Fibroblast of peridontal ligament (primary cell): ENCODE data around the gene KLHL11.

Experiments used
- DNase-seq: peaks from one replicate; pipeline ENCODE4 v3.0.0-alpha.2; 2010; ENCODE audit errors: extremely low read depth

Gene KLHL11

GRCh38 chr17:41864836-41865595, at the start of gene KLHL11:
Gene KLHL11 (minus strand): TSS chr17:41865423. CDS start chr17:41865370, 53 bp downstream.
- peak; percentile 82 for DNase-seq

- DNase-seq = no peak
Observed at GRCh38 chr17:41915020-41915419, 49.8 kb upstream of the KLHL11 start.

GRCh38 chr17:41914358-41914766, 49.1 kb upstream of the KLHL11 start:
- peak; percentile 38 for DNase-seq

- DNase-seq = no peak
Observed at GRCh38 chr17:41913798-41914197, 48.6 kb upstream of the KLHL11 start.

GRCh38 chr17:41912925-41913324, 47.7 kb upstream of the KLHL11 start:
- DNase-seq = no peak

GRCh38 chr17:41910701-41911391, 45.6 kb upstream of the KLHL11 start:
- DNase-seq = peak; percentile 94

- no peak for DNase-seq
Observed at GRCh38 chr17:41909088-41909487, 43.9 kb upstream of the KLHL11 start.

- no peak for DNase-seq
Observed at GRCh38 chr17:41907633-41908539, 42.7 kb upstream of the KLHL11 start.

- peak; percentile 90 for DNase-seq
Observed at GRCh38 chr17:41907185-41907556, 41.9 kb upstream of the KLHL11 start.

- peak; percentile 26 for DNase-seq
Observed at GRCh38 chr17:41906465-41907184, 41.4 kb upstream of the KLHL11 start.

GRCh38 chr17:41905172-41905571, 39.9 kb upstream of the KLHL11 start:
- no peak for DNase-seq

GRCh38 chr17:41904242-41904841, 39.1 kb upstream of the KLHL11 start:
- DNase-seq = no peak

GRCh38 chr17:41901646-41902045, 36.4 kb upstream of the KLHL11 start:
- no peak for DNase-seq

- no peak for DNase-seq
Observed at GRCh38 chr17:41896726-41897125, 31.5 kb upstream of the KLHL11 start.

- peak; percentile 59 for DNase-seq
Observed at GRCh38 chr17:41895617-41896016, 30.4 kb upstream of the KLHL11 start.

- DNase-seq = peak; percentile 89
Observed at GRCh38 chr17:41894791-41895331, 29.6 kb upstream of the KLHL11 start.

- DNase-seq = no peak
Observed at GRCh38 chr17:41893384-41893783, 28.2 kb upstream of the KLHL11 start.

GRCh38 chr17:41892021-41892376, 26.8 kb upstream of the KLHL11 start:
- DNase-seq = no peak

GRCh38 chr17:41891135-41892020, 26.2 kb upstream of the KLHL11 start:
- DNase-seq = no peak
